IPS-18c (cell line): ENCODE data around the gene TMEM138.

Experiments
- H3K4me3 ChIP-seq: 2 replicates; pipeline ENCODE4 v1.7.0; 2013; ENCODE audit warnings: low read depth, mild to moderate bottlenecking, low read length, moderate library complexity; ENCODE audit not compliant: insufficient read depth
- H3K9me3 ChIP-seq: one replicate; pipeline ENCODE4 v1.6.1; 2013; ENCODE audit warnings: mild to moderate bottlenecking, low read length, moderate library complexity; ENCODE audit not compliant: control insufficient read depth, insufficient read depth

The TMEM138 gene

GRCh38 chr11:61354208-61354607, 8.0 kb upstream of the TMEM138 start:
- H3K9me3 ChIP-seq: no peaks in the 10 kb centered on the region
- H3K4me3 ChIP-seq: no peak overlapping the region

GRCh38 chr11:61356706-61357105, 5.5 kb upstream of the TMEM138 start:
- no peak overlapping the region for H3K4me3 ChIP-seq

GRCh38 chr11:61357233-61357893, 4.8 kb upstream of the TMEM138 start:
- no peak overlapping the region for H3K4me3 ChIP-seq
- no peaks in the 10 kb centered on the region for H3K9me3 ChIP-seq

More at GRCh38 chr11:61356706-61357105, 5.5 kb upstream of the TMEM138 start:
- no peaks in the 10 kb centered on the region for H3K9me3 ChIP-seq

GRCh38 chr11:61357894-61358239, 4.3 kb upstream of the TMEM138 start:
- H3K9me3 ChIP-seq: no peaks in the 10 kb centered on the region
- no peak overlapping the region for H3K4me3 ChIP-seq

- Histone ChIP-seq H3K4me3 (no peak overlapping the region), H3K9me3 (no peaks in the 10 kb centered on the region)
These were observed 3.6 kb upstream of the TMEM138 start for GRCh38 chr11:61358566-61358965.

GRCh38 chr11:61359516-61359915, 2.7 kb upstream of the TMEM138 start:
- no peaks in the 10 kb centered on the region for H3K9me3 ChIP-seq
- no peak overlapping the region for H3K4me3 ChIP-seq

GRCh38 chr11:61361237-61361740, 885 bp upstream of the TMEM138 start:
- Histone ChIP-seq H3K4me3 (peak overlapping the region; percentile 55), H3K9me3 (no peaks in the 10 kb centered on the region)

GRCh38 chr11:61362542-61362875, 335 bp downstream of the TMEM138 start:
- peak overlapping the region; percentile 55 for H3K4me3 ChIP-seq
- no peaks in the 10 kb centered on the region for H3K9me3 ChIP-seq

GRCh38 chr11:61364012-61364675, 2.0 kb downstream of the TMEM138 start:
- Histone ChIP-seq H3K9me3 (no peaks in the 10 kb centered on the region), H3K4me3 (no peak overlapping the region)

- Histone ChIP-seq H3K4me3 (no peak overlapping the region), H3K9me3 (peaks cover 8% of the 10 kb centered on the region)
These were observed 5.2 kb downstream of the TMEM138 start for GRCh38 chr11:61367406-61367805.

GRCh38 chr11:61368646-61369045, 6.5 kb downstream of the TMEM138 start:
- Histone ChIP-seq H3K4me3 (no peak overlapping the region), H3K9me3 (peaks cover 10% of the 10 kb centered on the region)

- peaks cover 14% of the 10 kb centered on the region for H3K9me3 ChIP-seq
These were observed 7.5 kb downstream of the TMEM138 start for GRCh38 chr11:61369372-61370348.

GRCh38 chr11:61370349-61371005, 8.3 kb downstream of the TMEM138 start:
- H3K9me3 ChIP-seq: peaks cover 14% of the 10 kb centered on the region

More at GRCh38 chr11:61369372-61370348, 7.5 kb downstream of the TMEM138 start:
- H3K4me3 ChIP-seq: no peak overlapping the region

GRCh38 chr11:61372659-61373420, 10.7 kb downstream of the TMEM138 start:
- no peak overlapping the region for H3K4me3 ChIP-seq
- peaks cover 14% of the 10 kb centered on the region for H3K9me3 ChIP-seq

More at GRCh38 chr11:61370349-61371005, 8.3 kb downstream of the TMEM138 start:
- H3K4me3 ChIP-seq: no peak overlapping the region

- peaks cover 16% of the 10 kb centered on the region for H3K9me3 ChIP-seq
- no peak overlapping the region for H3K4me3 ChIP-seq
These were observed 13.6 kb downstream of the TMEM138 start for GRCh38 chr11:61375761-61376108.

GRCh38 chr11:61377461-61378160, 15.4 kb downstream of the TMEM138 start:
- H3K9me3 ChIP-seq: peaks cover 8% of the 10 kb centered on the region
- H3K4me3 ChIP-seq: no peak overlapping the region
